ENCODE measurements around the gene SLC24A5.

GRCh38 chr15:48112242-48112641 is 8.5 kb upstream of the SLC24A5 start:
- TF ChIP-seq, protein P1, sequence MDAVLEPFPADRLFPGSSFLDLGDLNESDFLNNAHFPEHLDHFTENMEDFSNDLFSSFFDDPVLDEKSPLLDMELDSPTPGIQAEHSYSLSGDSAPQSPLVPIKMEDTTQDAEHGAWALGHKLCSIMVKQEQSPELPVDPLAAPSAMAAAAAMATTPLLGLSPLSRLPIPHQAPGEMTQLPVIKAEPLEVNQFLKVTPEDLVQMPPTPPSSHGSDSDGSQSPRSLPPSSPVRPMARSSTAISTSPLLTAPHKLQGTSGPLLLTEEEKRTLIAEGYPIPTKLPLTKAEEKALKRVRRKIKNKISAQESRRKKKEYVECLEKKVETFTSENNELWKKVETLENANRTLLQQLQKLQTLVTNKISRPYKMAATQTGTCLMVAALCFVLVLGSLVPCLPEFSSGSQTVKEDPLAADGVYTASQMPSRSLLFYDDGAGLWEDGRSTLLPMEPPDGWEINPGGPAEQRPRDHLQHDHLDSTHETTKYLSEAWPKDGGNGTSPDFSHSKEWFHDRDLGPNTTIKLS (IDR thresholded peaks at IDR 0.05; ENCODE audit: borderline replicate concordance, low read depth) = no peak
- TF ChIP-seq CEBPG (CRISPR knock-in tag; IDR thresholded peaks at IDR 0.05) = no peak
- no peak for TF ChIP-seq CEBPG (tag; conservative IDR thresholded peaks at IDR 0.05 in 1 of 2, IDR thresholded peaks at IDR 0.05 in 1 of 2)
- no peak for TF ChIP-seq JUN (IDR thresholded peaks at IDR 0.05; ENCODE audit: borderline replicate concordance, low read depth, low read length)
- no peak for TF ChIP-seq JUN (CRISPR knock-in tag; IDR thresholded peaks at IDR 0.05; ENCODE audit: borderline replicate concordance)
- TF ChIP-seq, protein P2, sequence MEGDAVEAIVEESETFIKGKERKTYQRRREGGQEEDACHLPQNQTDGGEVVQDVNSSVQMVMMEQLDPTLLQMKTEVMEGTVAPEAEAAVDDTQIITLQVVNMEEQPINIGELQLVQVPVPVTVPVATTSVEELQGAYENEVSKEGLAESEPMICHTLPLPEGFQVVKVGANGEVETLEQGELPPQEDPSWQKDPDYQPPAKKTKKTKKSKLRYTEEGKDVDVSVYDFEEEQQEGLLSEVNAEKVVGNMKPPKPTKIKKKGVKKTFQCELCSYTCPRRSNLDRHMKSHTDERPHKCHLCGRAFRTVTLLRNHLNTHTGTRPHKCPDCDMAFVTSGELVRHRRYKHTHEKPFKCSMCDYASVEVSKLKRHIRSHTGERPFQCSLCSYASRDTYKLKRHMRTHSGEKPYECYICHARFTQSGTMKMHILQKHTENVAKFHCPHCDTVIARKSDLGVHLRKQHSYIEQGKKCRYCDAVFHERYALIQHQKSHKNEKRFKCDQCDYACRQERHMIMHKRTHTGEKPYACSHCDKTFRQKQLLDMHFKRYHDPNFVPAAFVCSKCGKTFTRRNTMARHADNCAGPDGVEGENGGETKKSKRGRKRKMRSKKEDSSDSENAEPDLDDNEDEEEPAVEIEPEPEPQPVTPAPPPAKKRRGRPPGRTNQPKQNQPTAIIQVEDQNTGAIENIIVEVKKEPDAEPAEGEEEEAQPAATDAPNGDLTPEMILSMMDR (IDR thresholded peaks at IDR 0.05 in 2 of 3, conservative IDR thresholded peaks at IDR 0.05 in 1 of 3; ENCODE audit: insufficient read depth in 2 of 3, low read depth in 1 of 3, low read length in 3 of 3) = no peak
- TF ChIP-seq MAFK (IDR thresholded peaks at IDR 0.05; ENCODE audit: low read length) = no peak
- no peak for TF ChIP-seq TCFL5 (CRISPR knock-in tag; conservative IDR thresholded peaks at IDR 0.05)
- TF ChIP-seq E2F4 (CRISPR knock-in tag; IDR thresholded peaks at IDR 0.05; ENCODE audit: low read depth) = no peak
- TF ChIP-seq PTTG1 (tag; IDR thresholded peaks at IDR 0.05; ENCODE audit: low read depth) = no peak
- no peak for TF ChIP-seq POLR2A (conservative IDR thresholded peaks at IDR 0.05)

Measured in K562 (cell line).